ENCODE measurements around the gene KRTAP9-3. TPM values are rescaled to one million over a fixed set of nuclear protein-coding genes. Genes with fewer than 3 reads are reported as not detected.

The KRTAP9-3 gene
- total RNA-seq, 1 donor from 2014 or later, result not detected

GRCh38 chr17:41190328-41190727 is 41.9 kb upstream of the KRTAP9-3 start:
- H3K4me1 Mint-ChIP-seq, result no peaks in the 10 kb centered on the region
- Histone ChIP-seq H2AFZ (replicated peaks) (no peak overlapping the region), H3K4me1 (no peaks in the 10 kb centered on the region), H4K20me1 (ENCODE audit: low read depth) (no peaks in the 10 kb centered on the region), H3F3A (ENCODE audit: low read depth) (no peaks in the 10 kb centered on the region), H3K4me3 (no peak overlapping the region), H3K79me2 (ENCODE audit: low read depth) (no peaks in the 10 kb centered on the region), H3K9me3 (ENCODE audit: low read depth) (no peaks in the 10 kb centered on the region), H3K36me3 (no peaks in the 10 kb centered on the region), H3K4me2 (no peak overlapping the region), H3K9ac (no peak overlapping the region), H3K27me3 (no peaks in the 10 kb centered on the region), H3K27ac (no peak overlapping the region)
- TF ChIP-seq, protein P1, sequence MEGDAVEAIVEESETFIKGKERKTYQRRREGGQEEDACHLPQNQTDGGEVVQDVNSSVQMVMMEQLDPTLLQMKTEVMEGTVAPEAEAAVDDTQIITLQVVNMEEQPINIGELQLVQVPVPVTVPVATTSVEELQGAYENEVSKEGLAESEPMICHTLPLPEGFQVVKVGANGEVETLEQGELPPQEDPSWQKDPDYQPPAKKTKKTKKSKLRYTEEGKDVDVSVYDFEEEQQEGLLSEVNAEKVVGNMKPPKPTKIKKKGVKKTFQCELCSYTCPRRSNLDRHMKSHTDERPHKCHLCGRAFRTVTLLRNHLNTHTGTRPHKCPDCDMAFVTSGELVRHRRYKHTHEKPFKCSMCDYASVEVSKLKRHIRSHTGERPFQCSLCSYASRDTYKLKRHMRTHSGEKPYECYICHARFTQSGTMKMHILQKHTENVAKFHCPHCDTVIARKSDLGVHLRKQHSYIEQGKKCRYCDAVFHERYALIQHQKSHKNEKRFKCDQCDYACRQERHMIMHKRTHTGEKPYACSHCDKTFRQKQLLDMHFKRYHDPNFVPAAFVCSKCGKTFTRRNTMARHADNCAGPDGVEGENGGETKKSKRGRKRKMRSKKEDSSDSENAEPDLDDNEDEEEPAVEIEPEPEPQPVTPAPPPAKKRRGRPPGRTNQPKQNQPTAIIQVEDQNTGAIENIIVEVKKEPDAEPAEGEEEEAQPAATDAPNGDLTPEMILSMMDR (IDR thresholded peaks at IDR 0.05), result no peak
- TF ChIP-seq EZH2 (IDR thresholded peaks at IDR 0.05) (no peak), EZH2phosphoT487 (IDR thresholded peaks at IDR 0.05) (no peak)
- H3K4me3 Mint-ChIP-seq, result no peak overlapping the region
- no peak for DNase-seq (ENCODE audit: low spot score)
- no peak overlapping the region for H3K27ac Mint-ChIP-seq
- H3K27me3 Mint-ChIP-seq (ENCODE audit: insufficient read depth, low read depth), result no peaks in the 10 kb centered on the region
- no peaks in the 10 kb centered on the region for H3K36me3 Mint-ChIP-seq
- H3K9me3 Mint-ChIP-seq, result peaks cover 3% of the 10 kb centered on the region

GRCh38 chr17:41196068-41196467 is 36.2 kb upstream of the KRTAP9-3 start:
- Mint-ChIP-seq H3K4me1 (no peaks in the 10 kb centered on the region), H3K36me3 (no peaks in the 10 kb centered on the region), H3K4me3 (no peak overlapping the region), H3K27ac (no peak overlapping the region), H3K9me3 (peaks cover 6% of the 10 kb centered on the region), H3K27me3 (ENCODE audit: insufficient read depth, low read depth) (peaks cover 6% of the 10 kb centered on the region)
- Histone ChIP-seq H2AFZ (replicated peaks) (no peak overlapping the region), H3K27ac (no peak overlapping the region), H3K79me2 (ENCODE audit: low read depth) (no peaks in the 10 kb centered on the region), H3K4me2 (no peak overlapping the region), H3K4me1 (no peaks in the 10 kb centered on the region), H3K9me3 (ENCODE audit: low read depth) (no peaks in the 10 kb centered on the region), H3K36me3 (no peaks in the 10 kb centered on the region), H3K9ac (no peak overlapping the region), H3F3A (ENCODE audit: low read depth) (no peaks in the 10 kb centered on the region), H3K4me3 (no peak overlapping the region), H3K27me3 (no peaks in the 10 kb centered on the region), H4K20me1 (ENCODE audit: low read depth) (no peaks in the 10 kb centered on the region)
- no peak for DNase-seq (ENCODE audit: low spot score)
- TF ChIP-seq, protein P1 (IDR thresholded peaks at IDR 0.05), result no peak
- no peak for TF ChIP-seq EZH2phosphoT487 (IDR thresholded peaks at IDR 0.05)
- no peak for TF ChIP-seq EZH2 (IDR thresholded peaks at IDR 0.05)

- Histone ChIP-seq H3K27ac (no peak overlapping the region), H2AFZ (replicated peaks) (no peak overlapping the region), H3F3A (ENCODE audit: low read depth) (no peaks in the 10 kb centered on the region), H3K79me2 (ENCODE audit: low read depth) (no peaks in the 10 kb centered on the region), H3K4me1 (no peaks in the 10 kb centered on the region), H3K4me3 (no peak overlapping the region), H3K4me2 (no peak overlapping the region), H3K9me3 (ENCODE audit: low read depth) (no peaks in the 10 kb centered on the region), H3K27me3 (no peaks in the 10 kb centered on the region), H3K9ac (no peak overlapping the region), H3K36me3 (no peaks in the 10 kb centered on the region), H4K20me1 (ENCODE audit: low read depth) (no peaks in the 10 kb centered on the region)
- H3K4me3 Mint-ChIP-seq, result no peak overlapping the region
- no peak for DNase-seq (ENCODE audit: low spot score)
- peaks cover 3% of the 10 kb centered on the region for H3K9me3 Mint-ChIP-seq
- no peaks in the 10 kb centered on the region for H3K36me3 Mint-ChIP-seq
- TF ChIP-seq, protein P1 (IDR thresholded peaks at IDR 0.05), result no peak
- TF ChIP-seq EZH2 (IDR thresholded peaks at IDR 0.05) (no peak), EZH2phosphoT487 (IDR thresholded peaks at IDR 0.05) (no peak)
- H3K27ac Mint-ChIP-seq, result no peak overlapping the region
- H3K4me1 Mint-ChIP-seq, result no peaks in the 10 kb centered on the region
- H3K27me3 Mint-ChIP-seq (ENCODE audit: insufficient read depth, low read depth), result peaks cover 6% of the 10 kb centered on the region
Measured at GRCh38 chr17:41199421-41200078, 32.7 kb upstream of the KRTAP9-3 start.

Measured in neural progenitor cell (in vitro differentiated cells).